Tongue (tissue), 2 donors: ENCODE measurements around the gene VIP. TPM values are rescaled to one million over a fixed set of nuclear protein-coding genes. Genes with fewer than 3 reads are reported as not detected.
"Not testable (repeated sequence)": the region's sequence is repeated elsewhere in the genome, so short reads cannot be mapped to it uniquely, and the experiment has no call there.

Experiments
- DNase-seq: peaks from one replicate; pipeline ENCODE4 v3.0.0-alpha.2; 2015
- total RNA-seq: library from RNA; depleted of rRNA; stranded (reverse); fragments of >200 nt; gene quantifications from one replicate; pipeline ENCODE4 v1.2.3, GENCODE V29; 2014

Gene VIP
- 1.8 TPM for total RNA-seq

- DNase-seq = peak; percentile 29
Observed at GRCh38 chr6:152750694-152751093, at the start of gene VIP. VIP (plus strand) TSS chr6:152750797; CDS start chr6:152752178, 1,381 bp downstream.

DNA sequence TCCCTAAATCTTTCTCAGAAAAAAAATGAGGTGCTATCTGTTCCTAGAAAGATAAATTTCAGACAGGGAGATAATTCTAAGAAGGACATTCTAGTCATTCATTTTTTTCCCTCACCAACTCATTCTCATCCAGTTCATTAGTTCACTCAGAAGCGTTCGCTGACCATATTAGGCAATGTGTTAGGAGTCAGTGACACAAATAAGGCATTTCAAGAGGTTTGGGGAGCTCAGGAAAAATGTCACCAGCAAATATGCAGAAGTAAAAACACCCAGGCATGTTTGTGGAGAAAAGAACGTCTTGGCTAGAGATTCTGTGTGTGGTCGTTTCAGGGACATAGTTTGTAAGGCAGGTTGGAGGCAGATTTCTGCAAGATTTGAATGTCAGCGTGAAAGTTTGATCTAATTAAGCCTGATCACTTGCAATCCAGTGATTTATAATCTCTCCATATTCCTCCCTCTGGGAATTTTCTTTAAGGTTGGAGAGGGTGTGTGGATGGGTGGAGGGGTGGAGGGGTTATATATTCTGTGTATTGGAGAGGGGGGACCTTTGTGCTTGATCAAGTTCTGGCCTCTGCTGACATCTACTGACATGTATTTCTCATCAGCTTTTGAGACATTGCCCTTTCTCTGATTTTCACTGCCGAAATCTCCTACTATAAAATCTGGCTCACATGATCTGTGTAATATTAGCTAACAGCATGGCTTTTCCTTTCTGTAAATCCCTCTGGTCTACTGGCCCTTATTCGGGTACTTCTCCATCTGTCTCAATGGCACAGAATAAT lies 49.3 kb upstream of the VIP start:
- DNase-seq = no peak

DNA sequence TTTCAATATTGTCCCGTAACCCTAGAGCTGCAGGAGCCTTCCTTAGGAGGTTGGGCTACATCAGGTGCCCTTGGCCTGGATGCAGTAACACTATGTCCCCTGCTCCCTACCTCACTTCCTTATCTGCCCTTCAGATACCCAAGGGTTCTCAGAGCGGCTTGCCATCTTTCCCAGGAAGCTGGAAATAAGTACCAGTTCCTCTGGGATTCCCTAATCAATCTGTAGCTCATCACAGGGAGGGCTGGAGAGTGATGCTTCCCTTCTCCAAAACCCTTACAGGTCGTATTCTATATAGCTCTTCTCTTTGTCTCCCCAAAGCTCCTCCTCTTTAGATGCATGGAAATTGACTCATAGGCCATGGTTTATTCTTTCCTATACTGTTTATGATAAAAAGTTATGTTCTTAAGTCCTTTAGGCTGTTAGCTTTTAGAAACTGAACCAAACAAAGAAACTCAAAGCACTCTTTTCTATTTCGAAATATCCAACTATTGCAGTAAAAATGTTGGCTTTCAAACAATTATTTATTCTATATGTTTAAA lies 48.7 kb upstream of the VIP start:
- no peak for DNase-seq

DNA sequence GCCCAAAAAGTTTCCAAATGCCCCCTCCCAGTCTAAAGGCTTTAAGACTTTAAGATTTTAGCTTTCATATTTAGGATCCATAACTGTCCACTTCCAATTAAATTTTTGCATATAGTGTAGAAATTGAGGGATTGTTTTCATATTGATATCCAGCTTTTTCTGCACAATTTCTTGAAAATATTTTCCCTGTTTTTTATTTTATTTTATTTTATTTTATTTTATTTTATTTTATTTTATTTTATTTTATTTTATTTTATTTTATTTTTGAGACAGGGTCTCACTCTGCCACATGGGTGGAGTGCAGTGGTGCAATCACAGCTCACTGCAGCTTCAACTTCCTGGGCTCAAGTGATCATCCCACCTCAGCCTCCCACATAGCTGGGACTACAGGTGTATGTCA lies 46.8 kb upstream of the VIP start:
- not testable (repeated sequence) for DNase-seq

DNA sequence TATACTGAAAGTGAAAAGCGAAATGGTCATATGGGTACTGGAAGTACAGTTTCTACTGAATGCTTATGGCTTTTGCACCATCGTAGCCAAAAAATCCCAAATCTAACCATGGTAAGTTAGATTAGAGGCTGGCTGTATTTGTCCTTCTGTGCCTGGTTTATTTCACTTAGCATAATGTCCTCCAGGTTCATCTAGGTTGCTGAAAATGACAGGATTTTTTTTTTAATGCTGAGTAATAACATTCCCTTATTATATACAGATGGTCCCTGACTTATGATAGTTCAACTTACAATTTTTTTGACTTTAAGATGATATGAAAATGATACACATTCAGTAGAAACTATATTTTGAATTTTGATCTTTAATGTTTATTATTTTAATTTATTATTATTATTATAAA lies 45.3 kb upstream of the VIP start:
- no peak for DNase-seq

- DNase-seq = no peak
Observed at GRCh38 chr6:152716322-152716721, 34.3 kb upstream of the VIP start.

DNA sequence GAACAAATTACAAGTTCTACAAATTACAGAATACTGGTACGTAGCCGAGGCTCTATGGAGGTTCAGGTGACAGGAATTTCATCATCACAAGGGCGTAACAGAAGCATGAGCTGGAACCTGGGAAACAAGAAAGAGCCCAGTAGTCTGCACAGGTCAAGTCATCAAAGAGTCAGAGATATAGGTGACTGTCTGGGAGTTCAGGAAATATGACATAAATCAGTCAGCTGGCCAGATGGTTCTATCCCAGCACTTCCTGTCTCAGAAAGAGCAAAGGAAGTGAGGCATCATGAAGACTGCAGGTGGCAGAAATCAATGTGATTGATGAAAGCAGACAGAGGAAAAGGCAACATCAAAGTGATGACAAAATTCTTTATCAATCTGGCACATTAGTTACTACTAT lies 29.6 kb upstream of the VIP start:
- no peak for DNase-seq

DNA sequence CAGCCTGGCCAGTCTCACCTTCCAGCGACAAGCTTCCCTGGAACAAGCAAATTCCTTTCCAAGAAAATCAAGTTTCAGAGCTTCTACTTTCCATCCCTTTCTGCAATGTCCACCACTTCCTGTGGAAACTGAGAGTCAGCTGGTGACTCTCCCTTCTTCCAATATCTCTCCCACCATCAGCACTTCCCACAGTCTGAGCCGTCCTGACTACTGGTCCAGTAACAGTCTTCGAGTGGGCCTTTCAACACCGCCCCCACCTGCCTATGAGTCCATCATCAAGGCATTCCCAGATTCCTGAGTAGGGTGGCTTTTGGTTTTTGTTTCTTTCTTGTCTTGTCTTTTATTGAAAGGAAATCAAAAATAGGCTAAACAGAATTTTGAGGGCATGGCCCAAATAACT lies 28.6 kb upstream of the VIP start:
- no peak for DNase-seq

DNA sequence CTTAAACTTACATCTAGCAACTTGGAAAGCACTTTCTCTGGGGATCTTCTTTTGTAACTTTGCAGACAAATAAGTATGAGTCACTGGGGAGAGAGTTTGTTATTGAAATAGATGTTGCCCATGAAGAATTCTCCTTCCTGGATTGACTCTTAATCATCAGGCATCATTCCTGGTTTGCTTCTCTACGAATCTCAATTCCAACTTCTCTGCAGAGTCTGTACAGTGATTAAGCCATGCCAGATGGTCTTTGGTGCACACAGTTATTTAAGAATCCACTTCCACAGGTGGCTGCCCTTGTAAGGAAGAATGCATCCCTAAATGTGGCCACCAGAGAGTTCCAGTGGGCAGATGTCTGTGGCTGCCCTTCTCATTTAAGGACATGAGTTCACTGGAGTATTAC lies 27.2 kb upstream of the VIP start:
- no peak for DNase-seq

DNA sequence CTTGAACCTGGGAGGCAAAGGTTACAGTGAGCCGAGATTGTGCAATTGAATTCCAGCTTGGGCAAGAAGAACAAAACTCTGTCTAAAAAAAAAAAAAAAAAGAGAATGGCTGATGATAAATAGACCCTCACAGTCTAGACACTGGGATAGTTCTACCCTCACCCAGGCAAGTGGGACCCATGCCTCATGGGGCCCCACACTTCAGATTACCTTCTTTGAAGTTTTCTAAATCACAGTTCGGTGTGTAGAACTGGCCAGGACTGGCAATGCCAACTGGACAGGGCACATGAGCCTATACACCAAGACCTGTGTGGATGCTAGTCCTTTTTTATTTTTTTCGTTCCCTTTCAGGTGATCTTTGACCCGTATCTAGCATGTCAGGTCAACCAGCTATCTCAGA lies 24.3 kb upstream of the VIP start:
- no peak for DNase-seq

- DNase-seq = no peak
Observed at GRCh38 chr6:152727507-152727906, 23.1 kb upstream of the VIP start.

GRCh38 chr6:152734630-152735029 lies 16.0 kb upstream of the VIP start:
- DNase-seq = no peak

DNA sequence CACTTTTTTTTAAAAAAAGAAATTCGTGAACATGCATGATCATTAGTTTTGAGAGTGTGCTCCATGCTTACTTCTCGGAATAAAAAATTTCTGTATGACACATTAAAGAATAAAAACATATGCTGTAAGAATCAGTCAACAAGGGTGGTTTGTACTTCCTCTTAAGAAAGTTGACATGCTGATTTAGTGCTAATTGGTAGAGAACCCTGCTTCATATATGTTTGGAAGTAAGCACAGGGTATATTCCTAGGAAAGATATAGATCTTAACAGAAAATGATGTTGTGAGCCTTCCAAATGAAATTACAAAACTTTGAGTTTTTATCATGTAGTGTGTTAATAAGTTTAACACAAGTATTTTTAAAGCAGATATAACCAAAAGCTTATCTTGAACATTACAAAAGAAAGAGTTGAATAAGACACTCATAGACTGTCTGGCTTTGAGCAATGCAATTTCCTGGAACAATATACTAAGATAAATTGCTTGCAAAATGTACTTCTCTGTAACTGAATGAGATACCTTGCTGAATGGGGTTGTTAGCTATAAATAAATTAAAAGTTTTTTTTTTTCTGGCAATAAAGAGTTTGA lies 13.8 kb upstream of the VIP start:
- no peak for DNase-seq

DNA sequence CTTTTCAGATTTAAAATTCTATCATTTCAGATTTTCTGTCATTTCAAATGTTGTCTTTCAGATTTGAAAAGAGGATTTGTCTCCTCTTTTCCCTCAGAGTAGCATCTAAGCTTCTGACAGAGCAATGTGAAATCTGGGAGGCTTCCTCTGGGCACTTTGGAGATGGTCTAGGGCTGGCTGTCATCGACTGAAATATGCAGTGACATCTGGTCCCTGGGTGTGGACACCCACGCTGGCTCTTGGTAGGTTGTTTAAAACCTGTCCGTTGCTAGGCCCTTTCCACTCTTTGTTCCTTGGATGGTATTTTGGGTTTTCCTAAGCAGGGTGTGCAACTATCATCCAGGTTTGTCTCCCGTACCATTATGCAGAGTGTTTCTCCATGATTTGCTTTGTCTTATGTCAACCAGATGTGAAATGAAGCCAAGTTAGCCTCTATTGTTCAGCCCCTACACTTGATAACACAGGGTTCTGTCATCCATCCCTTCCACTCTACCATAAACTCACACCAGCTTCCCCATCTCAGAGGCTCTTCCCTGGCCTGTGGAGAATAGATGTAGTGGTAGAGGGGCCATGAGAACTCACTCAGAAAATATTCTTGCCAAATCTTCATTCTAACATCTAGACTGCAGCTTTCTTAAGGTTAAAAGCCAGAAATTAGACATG lies 5.0 kb upstream of the VIP start:
- DNase-seq = no peak

DNA sequence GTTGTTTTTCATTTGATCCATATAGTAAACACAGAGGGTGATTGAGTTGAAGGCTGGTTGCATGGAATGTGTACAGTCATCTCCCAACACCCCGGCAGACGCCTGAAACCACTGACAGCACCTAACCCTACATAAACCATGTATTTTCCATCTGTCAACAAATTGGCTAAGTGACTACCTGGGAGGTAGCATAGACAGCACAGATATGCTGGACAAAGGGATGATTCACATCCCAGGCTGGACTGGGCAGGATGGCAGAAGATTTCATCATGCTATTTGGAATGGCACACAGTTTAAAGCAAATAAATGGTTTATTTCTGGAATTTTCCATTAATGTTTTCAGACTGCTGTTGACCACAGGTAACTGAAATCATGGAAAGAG lies 4.4 kb upstream of the VIP start:
- no peak for DNase-seq

GRCh38 chr6:152748843-152749242 lies 1.8 kb upstream of the VIP start:
- DNase-seq = peak; percentile 28

DNA sequence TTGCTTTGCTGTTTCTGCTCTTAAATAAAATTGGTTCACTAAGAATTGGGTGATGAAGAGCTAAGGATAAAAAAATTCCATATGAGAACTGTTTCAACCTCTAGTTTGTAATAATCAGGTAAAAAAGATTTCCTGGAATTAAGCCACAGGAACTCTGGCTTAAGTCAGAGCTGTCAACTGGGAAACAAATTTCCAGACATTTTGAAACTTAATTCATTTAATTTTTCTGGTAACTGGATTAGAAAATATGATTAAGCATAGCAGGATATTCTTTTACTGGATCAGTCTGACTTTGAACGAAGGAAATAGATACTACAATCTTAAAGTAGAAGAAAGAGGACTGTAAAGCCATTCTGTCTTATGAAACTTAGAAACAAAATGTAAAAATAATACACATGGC lies 1.3 kb upstream of the VIP start:
- peak; percentile 3 for DNase-seq

- no peak for DNase-seq
Observed at GRCh38 chr6:152765331-152765730, 14.7 kb downstream of the VIP start.

GRCh38 chr6:152769159-152769558 lies 18.6 kb downstream of the VIP start:
- DNase-seq = no peak

GRCh38 chr6:152769993-152770392 lies 19.4 kb downstream of the VIP start:
- DNase-seq = no peak

GRCh38 chr6:152771061-152771687 lies 20.6 kb downstream of the VIP start:
- DNase-seq = no peak

DNA sequence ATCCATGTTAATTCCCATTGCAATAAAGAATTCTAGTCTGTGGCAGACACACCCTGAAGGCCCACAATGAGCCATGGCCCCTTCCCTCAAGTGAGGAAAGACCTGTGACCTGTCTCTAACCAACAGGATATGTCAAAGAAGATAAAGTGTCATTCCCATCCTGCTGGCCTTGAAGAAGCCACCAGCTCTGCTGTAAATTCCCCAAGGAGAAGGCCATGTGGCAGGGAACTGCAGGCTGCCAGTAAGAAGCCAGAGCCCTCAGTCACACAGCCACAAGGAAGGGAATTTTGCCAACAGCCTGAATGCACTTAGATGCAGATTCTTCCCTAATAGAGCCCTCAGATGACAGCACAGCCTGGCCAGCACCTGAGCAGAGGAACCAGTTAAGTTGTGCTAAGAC lies 24.8 kb downstream of the VIP start:
- no peak for DNase-seq

DNA sequence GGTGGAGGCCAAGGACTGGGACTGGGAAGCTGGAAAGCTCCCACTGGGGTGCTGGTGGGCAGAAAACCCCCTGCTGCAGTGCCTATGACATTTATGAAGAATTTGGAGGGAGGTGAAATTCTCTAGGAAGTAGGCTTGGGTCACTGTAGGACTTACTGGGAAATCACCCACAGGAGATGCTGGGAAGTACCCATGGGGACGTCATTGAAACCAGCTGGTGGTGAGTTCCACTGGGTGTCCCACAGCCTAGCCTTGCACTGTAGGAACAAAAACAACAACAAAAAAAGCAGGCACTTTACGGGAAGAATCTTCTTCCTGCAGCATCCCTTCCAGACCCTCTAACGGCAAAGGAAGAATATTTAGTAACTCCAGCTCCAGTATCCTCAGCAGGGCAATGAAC lies 26.2 kb downstream of the VIP start:
- no peak for DNase-seq
